ENCODE data around the gene COPS4.
A peak's percentile ranks its signal among the peaks of the same experiment; 100 is the strongest.
"Not testable (repeated sequence)": the region's sequence is repeated elsewhere in the genome, so short reads cannot be mapped to it uniquely, and the experiment has no call there.

COPS4 gene

GRCh38 chr4:83034630-83035494 lies at the start of gene COPS4:
Gene COPS4, plus strand, starts transcription at chr4:83035183. Its CDS starts 42 bp downstream, at chr4:83035225.
- peak; percentile 92 for DNase-seq (ENCODE audit: low read depth)

- not testable (repeated sequence) for DNase-seq (ENCODE audit: low read depth)
Measured at GRCh38 chr4:82987519-82987918, 47.5 kb upstream of the COPS4 start.

GRCh38 chr4:82988323-82988832 lies 46.6 kb upstream of the COPS4 start:
- no peak for DNase-seq (ENCODE audit: low read depth)

DNA sequence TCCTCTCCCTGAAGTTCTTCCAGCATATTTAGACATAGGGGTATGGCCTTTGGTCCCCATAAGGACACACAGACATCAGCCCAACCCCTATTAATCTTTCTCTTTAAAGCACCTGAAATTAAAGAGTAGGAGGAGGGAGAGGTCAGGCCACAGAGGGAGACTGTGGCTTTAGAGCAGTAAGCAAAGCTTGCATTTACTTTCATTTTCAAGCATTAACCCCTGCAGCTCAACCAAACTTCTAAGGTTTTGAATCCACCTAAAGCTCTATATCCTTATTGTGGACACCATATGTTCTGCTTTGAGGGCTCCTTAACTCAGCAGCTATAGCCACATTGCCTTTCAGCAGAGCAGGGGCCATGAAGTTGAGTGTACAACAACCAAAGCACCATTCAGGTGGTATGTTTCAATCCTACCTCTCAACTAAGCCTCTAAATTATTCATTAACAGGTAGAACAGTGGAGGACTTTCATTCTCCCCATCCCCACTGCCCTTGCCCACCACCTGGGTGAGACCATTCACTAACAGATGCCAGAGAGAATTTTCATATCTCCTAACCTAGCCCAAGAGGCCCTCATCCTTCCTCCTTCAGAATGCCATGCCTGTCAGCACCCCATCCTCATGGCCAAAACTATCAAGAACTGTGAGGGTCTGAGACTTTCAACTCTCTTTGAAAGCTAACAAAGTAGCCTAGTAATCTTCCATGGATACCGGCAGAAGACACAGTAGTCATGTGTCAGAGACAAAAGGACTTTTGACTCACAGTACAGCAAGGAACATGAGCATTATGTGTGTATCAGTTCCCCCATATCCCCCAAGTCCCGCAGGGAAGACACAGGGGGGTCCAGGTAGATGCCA lies 45.2 kb upstream of the COPS4 start:
- DNase-seq (ENCODE audit: low read depth), result no peak

DNA sequence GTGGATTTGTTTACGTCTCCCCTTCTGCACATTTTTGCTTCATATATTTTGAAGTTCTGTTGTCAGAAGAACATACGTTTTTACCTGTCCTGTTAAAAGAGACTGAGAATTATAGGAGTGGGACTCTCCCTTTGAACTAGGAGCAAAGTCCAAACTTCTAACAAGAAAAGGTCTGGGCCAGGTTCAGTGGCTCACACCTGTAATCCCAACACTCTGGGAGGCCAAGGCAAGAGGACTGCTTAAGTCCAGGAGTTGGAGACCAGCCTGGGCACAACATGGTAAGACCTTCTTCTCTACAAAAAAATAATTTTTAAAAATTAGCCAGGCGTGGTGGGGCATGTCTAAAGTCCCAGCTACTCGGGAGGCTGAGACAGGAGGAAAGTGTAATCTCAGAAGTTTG lies 40.1 kb upstream of the COPS4 start:
- no peak for DNase-seq (ENCODE audit: low read depth)

GRCh38 chr4:82998898-82999297 lies 36.1 kb upstream of the COPS4 start:
- no peak for DNase-seq (ENCODE audit: low read depth)

DNA sequence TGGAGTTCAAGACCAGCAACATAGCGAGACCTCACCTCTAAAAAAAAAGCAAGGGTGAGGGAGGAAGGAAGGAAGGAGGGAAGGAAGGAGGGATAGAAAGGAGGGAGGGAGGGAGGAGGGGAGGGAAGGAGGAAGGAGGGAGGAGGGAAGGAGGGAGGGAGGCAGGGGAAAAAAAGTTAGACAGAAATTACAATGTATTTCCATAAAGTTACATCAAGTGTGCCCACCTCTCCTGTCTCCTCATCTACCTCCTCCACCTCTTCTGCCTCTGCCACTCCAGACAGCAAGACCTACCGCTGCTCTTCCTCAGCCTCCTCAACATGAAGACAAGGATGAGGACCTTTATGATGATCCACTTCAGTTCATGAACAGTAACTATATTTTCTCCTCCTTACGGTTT lies 32.7 kb upstream of the COPS4 start:
- no peak for DNase-seq (ENCODE audit: low read depth)

DNA sequence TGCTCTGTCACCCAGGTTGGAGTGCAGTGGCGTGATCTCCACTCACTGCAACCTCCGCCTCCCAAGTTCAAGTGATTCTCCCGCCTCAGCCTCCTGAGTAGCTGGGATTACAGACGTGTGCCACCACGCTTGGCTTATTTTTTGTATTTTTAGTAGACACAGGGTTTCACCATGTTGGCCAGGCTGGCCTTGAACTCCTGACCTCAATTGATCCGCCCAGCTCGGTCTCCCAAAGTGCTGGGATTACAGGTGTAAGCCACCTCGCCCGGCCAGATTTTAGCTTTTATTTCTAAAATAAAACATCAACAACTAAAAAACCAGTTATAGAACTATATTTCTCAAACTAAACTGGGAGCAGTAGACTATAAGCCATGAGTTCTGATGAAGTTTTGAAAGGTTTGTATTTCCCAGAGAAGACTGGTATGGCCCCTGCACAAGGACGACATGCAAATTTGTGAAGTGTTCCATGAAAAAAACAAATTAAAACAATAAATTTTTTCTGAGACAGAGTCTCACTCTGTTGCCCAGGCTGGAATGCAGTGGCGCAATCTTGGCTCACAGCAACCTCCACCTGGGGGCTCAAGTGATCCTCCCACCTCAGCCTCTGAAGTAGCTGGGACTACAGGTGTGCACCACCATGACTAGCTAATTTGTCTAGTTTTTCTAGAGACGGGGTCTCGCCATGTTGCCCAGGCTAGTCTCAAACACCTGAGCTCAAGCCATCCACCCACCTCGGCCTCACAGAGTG lies 31.8 kb upstream of the COPS4 start:
- not testable (repeated sequence) for DNase-seq (ENCODE audit: low read depth)

GRCh38 chr4:83009529-83009928 lies 25.5 kb upstream of the COPS4 start:
- no peak for DNase-seq (ENCODE audit: low read depth)

GRCh38 chr4:83010111-83010521 lies 24.9 kb upstream of the COPS4 start:
- DNase-seq (ENCODE audit: low read depth), result no peak

DNA sequence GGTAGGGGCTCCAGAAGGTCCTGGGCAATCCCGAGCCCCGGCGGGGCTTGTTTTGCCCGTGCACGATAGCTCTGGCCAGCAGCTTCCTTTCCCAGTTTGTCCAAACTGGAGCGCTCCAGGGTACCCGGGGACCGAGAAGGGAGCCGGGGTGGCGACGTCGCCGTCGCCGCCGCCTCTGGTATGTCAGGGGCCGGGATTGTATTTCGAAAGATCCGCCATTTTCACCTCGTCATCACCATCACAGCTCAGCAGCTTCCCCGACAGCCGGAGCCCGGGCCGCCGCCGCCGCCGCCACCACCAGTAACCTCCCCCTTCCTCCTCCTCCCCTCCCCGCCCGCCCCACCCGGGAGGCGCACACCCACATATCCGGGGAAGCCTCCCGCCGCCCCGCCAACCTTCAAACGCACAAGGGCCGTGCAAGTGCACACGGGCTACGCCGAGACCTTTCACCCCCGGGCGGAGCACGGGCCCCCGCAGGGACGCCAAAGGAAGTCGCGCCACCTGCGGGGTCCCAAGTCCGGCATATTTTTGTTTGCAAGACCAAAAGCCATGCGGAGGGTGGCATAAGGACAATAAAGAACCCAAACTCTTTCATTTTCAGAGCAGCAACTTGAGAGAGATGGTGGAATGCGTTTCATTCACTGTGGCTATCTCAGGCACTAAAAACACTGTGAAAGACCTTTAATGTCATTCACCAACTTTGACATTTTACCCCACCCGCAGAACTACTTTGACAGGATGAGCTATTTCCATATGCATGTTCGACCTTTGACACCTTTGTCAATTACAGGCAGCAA lies 24.3 kb upstream of the COPS4 start, which contains the start of gene LIN54:
TSS of gene LIN54 (minus strand) at position 302 of the 797 bp plus-strand sequence. CDS start 25,979 bp downstream, outside the sequence.
- DNase-seq (ENCODE audit: low read depth), result peak; percentile 74

GRCh38 chr4:83011689-83012199 lies 23.2 kb upstream of the COPS4 start:
- no peak for DNase-seq (ENCODE audit: low read depth)

DNA sequence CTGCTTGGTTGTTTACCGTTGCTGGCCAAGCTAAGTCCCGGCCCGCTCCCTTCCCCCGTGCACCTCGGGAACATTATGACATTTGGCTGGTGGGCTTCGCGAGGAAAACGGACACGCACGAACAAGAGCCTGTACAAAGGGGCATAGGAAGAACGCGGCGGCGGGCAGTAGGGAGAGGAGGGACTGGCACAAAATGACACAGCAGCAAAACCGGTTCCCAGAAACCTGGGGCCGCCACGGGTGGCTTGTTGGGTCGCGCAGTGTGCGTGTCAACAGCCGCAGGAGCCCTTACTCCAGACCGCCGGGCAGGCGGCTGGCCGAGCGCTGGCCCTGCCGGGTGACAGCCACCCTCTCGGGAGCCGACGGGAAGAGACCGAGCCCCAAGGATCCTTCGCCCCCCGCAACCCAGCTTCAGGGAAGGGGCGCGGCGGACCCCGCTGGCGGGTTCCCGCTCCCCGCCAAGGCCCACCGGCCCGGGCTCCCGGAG lies 22.7 kb upstream of the COPS4 start:
- DNase-seq (ENCODE audit: low read depth), result no peak

- peak; percentile 97 for DNase-seq (ENCODE audit: low read depth)
Measured at GRCh38 chr4:83012687-83013419, 22.1 kb upstream of the COPS4 start.

DNA sequence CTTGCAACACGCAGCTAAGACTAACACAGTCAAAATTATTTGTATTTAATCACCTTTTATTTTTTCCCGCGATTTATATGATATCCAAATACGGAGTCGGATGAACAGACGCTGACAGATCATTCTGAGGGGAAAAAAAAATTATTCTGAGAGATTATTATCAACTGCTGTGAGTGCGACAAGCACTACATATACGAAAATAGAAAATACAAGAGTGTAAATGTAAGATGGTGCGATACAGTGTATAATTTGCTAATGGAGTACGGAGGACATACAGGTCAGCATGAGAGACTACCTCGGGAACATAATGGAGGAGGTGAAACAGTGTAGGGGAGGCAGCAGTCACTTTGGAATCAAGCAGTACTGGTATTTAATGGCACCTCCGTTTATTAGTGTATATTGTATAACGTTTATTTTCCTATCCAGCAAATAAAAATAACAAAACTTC lies 21.5 kb upstream of the COPS4 start:
- DNase-seq (ENCODE audit: low read depth), result no peak

DNA sequence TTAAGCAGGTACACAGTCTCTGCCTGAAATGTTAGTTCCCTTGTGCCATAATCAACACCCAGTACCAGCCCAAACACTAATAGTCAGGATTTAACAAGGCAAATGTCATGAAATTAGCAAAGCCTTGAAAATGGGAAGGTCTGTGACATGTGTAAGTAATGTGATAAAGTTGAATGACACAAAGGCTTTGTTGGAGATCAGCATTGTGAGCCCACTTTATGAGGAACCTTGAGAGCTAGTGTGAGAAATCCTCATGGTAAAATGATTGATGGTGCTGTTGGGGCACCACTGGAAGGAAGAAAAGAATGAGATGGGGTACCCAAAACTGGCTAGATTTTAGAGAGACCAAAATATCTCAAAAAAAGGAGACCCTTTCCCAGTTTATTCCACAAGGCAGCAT lies 21.1 kb upstream of the COPS4 start:
- no peak for DNase-seq (ENCODE audit: low read depth)

DNA sequence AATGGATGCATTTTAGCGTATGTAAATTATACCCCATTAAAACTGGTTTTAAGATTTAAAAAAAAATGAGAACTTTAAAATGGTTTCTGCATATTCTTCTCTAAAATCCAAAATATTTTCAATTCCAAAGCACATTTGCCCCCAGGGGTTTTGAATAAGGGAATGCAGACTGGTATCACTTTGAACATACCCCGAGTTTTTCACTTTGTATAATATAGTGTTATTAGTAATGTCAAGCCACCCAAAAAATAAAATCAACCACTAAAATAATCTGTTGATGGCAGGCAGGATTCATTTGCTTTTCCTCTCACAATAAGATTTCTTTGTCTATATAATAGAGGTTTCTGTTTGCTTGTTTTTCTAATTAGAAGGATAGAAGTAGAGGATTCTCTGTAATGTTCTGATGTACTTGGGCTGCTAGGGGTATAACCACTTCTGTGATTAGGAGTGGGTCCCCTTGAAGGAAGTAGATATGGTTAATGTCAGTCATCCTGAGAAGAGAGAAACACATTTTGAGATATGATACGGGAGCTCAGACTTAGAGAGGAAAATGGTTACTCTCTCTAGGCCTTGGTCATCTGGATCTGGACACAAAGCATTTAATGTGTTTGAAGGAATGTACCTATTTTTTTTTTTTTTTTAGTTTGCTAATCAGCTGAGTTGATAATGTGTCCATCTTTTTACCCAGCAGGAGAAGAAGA lies 15.0 kb upstream of the COPS4 start:
- no peak for DNase-seq (ENCODE audit: low read depth)

DNA sequence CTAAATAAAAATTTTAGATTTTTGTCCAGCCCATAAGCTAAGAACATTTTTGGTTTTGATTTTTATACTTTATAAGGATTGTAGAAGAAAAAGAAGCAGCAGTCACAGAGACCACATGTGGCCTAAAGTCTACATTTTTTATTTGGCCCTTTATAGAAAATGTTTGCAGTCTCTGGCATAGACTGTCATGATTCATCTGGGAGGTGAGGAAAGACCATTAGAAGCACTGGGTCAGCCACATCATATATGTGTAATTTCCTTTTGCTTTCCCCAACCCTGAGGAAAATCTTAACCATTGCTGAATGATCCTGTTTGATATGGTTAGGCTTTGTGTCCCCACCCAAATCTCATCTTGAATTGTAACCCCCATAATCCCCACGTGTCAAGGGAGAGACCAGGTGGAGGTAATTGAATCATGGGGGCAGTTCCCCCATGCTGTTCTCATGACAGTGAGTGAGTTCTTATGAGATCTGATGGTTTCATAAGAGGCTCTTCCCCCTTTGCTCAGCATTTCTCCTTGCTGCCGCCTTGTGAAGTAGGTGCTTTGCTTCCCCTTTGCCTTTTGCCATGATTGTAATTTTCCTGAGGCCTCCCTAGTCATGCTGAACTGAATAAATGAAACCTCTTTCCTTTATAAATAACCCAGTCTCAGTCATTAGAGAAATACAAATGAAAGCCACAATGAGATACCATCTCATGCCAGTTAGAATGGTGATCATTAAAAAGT lies 12.1 kb upstream of the COPS4 start:
- DNase-seq (ENCODE audit: low read depth), result no peak

DNA sequence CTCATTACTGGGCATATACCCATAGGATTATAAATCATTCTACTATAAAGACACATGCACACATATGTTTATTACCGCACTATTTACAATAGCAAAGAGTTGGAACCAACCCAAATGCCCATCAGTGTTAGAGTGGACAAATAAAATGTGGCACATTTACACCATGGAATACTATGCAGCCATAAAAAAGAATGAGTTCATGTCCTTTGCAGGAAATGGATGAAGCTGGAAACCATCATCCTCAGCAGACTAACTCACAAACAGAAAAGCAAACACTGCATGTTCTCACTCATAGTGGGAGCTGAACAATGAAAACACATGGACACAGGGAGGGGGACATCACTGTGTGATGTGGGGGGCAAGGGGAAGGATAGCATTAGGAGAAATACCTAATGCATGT lies 11.4 kb upstream of the COPS4 start:
- DNase-seq (ENCODE audit: low read depth), result not testable (repeated sequence)

Data from activated T-cell treated with anti-CD3 and anti-CD28 coated beads for 24 hours (primary cell).